AG09319 (cell line): ENCODE data around the gene NHLRC2.

Source experiments
- DNase-seq: peaks from one replicate; pipeline ENCODE4 v3.0.0-alpha.2; 2010; ENCODE audit warnings: low read depth; ENCODE audit errors: extremely low read depth
- TF ChIP-seq, protein P1 (sequence below): IDR thresholded peaks from 2 replicates; pipeline ENCODE4 v1.5.1; 2011; ENCODE audit warnings: low read depth, mild to moderate bottlenecking, inconsistent platforms, low read length, moderate library complexity

The NHLRC2 gene

DNA sequence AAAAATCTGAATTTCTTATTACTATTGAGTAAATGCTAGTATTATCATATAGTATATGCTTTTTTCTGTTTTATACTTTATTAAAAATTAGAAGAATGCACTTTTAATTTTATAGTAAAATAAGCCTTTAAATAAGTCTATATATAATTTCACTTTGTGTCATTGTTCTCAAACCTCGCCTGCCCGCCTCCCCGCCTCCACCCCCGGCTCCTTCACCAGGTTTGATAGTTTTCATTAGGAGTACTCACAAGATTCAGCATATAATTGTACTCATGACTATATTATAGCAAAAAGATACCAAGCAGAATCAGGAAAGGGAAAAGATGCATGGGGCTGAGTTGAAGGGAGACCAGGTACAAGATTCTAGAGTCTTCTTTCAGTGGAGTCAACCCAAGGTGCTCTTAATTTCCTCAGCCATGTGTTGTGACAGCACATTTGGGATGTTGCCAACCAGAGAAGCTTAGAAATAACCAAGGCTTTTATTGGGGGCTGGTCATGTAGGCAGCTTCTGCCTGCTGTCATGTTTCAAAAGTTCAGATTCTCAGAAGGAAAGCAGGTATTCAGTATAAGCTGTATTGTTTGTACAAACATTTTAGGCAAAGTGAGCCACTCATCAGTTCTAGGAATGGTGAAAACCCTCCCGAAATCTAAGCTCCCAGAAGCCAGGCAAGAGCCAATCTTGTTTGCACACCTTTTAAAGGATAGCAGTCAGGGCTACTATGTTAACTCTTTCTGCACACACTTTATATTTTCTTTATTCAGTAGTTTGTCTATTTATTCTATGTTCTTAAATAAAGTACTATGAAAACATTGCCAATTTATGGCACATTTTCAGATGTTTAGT is 12.3 kb downstream of the NHLRC2 start:
- TF ChIP-seq, protein P1, sequence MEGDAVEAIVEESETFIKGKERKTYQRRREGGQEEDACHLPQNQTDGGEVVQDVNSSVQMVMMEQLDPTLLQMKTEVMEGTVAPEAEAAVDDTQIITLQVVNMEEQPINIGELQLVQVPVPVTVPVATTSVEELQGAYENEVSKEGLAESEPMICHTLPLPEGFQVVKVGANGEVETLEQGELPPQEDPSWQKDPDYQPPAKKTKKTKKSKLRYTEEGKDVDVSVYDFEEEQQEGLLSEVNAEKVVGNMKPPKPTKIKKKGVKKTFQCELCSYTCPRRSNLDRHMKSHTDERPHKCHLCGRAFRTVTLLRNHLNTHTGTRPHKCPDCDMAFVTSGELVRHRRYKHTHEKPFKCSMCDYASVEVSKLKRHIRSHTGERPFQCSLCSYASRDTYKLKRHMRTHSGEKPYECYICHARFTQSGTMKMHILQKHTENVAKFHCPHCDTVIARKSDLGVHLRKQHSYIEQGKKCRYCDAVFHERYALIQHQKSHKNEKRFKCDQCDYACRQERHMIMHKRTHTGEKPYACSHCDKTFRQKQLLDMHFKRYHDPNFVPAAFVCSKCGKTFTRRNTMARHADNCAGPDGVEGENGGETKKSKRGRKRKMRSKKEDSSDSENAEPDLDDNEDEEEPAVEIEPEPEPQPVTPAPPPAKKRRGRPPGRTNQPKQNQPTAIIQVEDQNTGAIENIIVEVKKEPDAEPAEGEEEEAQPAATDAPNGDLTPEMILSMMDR, result no peak
- DNase-seq, result no peak

DNA sequence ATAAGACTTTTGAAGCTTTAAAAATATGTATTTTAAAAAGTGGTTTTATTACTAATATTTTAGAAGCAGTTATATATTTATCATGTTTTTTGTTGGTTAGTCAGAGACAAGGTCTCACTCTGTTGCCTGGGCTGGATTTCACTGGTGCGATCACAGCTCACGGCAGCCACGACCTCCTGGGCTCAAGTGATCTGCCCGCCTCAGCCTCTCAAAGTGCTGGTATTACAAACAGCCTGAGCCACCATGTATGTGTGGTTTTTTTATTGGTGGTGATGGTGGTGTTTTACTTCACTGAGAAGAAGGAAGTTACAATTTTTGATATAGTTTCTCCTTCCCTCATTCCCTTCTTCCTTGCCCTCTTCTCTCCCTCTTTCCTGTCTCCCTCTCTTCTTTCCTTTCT is 13.4 kb downstream of the NHLRC2 start:
- DNase-seq, result no peak
- TF ChIP-seq, protein P1, result no peak

GRCh38 chr10:113869789-113870188 is 15.3 kb downstream of the NHLRC2 start:
- TF ChIP-seq, protein P1, result no peak
- no peak for DNase-seq

- TF ChIP-seq, protein P1, result no peak
- no peak for DNase-seq
These were observed 17.9 kb downstream of the NHLRC2 start for GRCh38 chr10:113872139-113873030.

- TF ChIP-seq, protein P1, result no peak
- DNase-seq, result no peak
These were observed 20.8 kb downstream of the NHLRC2 start for GRCh38 chr10:113875212-113875611.

GRCh38 chr10:113876461-113876860 is 22.0 kb downstream of the NHLRC2 start:
- no peak for DNase-seq
- TF ChIP-seq, protein P1, result no peak

DNA sequence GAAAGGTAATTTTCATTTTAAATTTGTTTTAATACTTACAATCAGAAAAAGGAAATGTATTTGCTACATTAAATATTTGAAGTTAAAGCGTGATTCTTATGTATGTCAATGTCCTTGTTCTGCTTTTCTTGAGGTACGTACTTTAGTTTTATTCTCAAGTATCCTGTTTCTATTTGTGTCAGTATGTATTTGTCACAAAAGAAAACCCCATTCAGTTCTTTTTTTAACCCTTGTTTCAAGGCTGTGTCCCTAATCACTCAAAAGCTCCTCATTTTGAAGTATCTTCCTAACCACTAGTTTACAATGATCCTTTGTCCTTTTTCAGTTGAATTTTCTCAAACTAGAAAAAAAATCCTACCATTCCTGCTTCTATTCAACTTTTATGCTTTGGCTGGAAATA is 25.2 kb downstream of the NHLRC2 start:
- TF ChIP-seq, protein P1, result no peak
- DNase-seq, result no peak
